Hematopoietic multipotent progenitor cell treated with erythropoietin and hydrocortisone succinate and interleukin-3 and kit ligand, for 6 days (in vitro differentiated cells): ENCODE measurements around the gene CACNA1S.

Source experiments
- DNase-seq: peaks from one replicate; pipeline ENCODE4 v3.0.0-alpha.2; 2015

The CACNA1S gene

GRCh38 chr1:201007481-201007880 lies 104.7 kb downstream of the CACNA1S start:
- DNase-seq, result no peak

DNA sequence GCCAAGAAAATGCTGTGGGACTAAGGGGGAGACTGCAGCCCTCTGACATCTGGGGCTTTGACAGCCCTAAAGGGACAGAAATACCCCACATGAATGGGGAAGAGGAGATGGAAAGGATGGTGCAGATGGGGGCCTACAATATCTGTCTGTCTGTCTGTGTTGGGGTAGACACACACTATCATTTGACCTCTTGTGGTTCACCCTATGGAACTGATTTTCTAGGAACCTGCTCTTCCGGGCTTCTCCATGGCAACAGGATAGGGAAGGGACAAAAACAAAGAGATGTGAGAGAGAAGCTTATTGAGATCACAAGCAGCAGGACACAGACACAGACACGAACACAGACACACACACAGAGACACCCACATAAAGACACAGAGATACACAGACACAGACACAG lies 105.8 kb downstream of the CACNA1S start:
- DNase-seq, result no peak

DNA sequence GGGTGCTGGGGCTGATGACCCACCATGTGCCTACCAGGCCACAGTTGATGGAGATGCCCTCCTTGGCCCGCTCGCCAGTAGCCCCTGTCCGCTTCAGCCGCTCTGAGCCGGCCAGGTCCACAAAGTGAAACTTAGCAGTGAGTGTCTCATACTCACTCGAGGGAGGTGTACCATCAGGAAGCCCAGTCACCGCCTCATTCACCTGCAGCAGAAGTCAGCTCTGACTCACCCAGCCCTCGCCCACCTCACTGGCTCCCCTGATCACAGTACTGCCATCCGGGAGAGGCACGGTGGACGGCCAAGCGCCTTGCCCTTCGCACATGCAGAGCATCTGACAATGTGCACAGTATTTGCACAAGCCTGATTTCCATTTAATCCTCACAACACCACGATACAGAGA lies 107.5 kb downstream of the CACNA1S start:
- no peak for DNase-seq

- no peak for DNase-seq
Observed at GRCh38 chr1:201004154-201004553, 108.1 kb downstream of the CACNA1S start.

DNA sequence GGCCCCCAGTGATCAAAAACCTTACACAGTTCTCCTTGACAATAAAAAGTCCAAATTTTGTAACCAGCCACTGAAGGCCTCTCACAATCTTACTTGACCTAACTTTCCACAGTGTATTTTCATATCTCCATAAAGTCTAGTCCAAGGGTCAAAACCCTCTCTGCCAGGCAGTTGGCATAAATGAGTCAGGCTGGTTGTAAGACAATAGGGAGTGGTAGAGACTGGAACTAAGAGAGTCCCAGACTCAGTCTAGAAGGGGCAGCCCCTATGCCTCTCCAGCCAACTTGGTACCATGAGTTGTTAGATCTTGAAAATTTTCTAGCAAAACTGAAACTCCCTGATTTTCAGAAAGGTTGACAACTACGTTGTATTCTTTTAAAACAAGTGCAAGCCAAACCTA lies 109.7 kb downstream of the CACNA1S start:
- DNase-seq, result no peak

GRCh38 chr1:201001962-201002361 lies 110.3 kb downstream of the CACNA1S start:
- no peak for DNase-seq

GRCh38 chr1:201000391-201000790 lies 111.8 kb downstream of the CACNA1S start:
- no peak for DNase-seq

- DNase-seq, result no peak
Observed at GRCh38 chr1:200999667-201000066, 112.6 kb downstream of the CACNA1S start.

DNA sequence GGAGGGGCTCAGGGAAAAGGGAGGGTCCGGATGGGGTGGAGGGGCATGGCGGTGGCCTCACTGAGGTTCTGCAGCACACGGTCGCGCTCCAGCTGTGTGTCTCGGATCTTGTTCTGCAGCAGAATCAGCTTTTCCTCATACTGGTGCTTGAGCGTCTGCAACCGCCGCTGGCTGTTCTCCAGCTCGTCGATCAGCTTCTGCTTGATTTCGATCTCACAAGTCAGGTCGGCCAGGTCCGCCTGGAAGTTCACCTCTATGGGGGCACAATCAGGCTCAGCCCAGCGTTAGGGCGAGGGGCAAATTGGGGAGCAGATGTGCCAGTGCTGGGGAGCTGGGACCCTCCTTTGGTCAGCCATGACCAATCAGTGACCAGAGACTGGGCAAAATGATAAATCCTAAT lies 113.9 kb downstream of the CACNA1S start:
- no peak for DNase-seq

DNA sequence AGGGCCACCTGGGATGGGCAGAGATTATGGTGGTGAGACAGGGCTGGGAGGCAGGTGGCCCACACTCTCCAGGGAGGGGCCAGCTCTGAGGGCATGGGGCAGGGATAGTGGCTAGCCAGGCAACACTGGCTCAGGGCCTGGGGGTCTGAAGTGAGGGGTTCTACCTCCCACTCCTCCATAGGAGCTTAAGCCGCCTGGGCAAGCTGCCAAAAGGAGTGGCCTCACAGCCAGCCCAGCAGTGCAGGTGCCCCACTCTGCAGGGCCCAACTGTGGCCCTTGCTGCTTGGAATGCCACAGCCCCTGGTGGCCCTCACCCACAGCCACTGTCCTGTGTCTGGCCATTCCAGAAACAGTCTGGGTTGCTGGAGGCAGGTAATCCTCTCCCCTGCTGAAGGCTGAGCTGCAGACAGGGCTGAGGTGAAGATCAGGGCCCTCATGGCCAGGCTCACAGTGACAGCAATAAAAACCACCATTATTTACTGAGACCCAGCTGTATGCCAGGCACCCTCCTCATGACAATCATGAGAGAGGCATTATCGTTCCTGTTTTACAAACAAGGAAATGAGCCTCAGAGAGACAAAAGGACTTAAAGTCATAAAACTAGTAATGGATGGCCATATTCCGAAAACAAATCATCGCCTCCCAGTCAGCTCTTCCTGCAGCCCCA lies 119.7 kb downstream of the CACNA1S start:
- no peak for DNase-seq

DNA sequence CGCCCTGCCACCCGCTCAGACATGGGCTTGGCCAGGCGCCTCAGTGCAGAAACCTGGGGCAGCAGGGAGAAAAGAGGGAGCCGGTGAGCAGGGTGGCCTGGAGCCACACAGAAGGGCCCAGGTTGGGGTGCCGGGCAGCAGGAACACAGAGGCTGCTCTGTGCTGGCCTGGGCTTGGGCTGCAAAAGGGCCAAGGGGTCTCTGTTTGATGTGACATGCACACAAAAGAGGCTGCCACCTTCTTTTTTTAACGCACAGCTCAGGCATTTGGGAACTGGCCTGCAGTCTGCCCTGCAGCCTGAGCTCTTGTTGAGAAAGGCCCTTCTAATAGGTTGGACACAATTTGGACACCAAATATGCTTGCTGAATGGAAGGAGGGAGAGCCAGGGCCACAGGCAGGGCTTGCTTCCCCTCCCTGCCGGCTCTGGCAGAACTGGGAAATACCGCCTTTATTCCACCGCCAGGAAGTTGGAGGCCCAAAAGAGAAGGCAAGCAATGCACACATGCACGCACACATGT lies 121.1 kb downstream of the CACNA1S start:
- DNase-seq, result no peak

DNA sequence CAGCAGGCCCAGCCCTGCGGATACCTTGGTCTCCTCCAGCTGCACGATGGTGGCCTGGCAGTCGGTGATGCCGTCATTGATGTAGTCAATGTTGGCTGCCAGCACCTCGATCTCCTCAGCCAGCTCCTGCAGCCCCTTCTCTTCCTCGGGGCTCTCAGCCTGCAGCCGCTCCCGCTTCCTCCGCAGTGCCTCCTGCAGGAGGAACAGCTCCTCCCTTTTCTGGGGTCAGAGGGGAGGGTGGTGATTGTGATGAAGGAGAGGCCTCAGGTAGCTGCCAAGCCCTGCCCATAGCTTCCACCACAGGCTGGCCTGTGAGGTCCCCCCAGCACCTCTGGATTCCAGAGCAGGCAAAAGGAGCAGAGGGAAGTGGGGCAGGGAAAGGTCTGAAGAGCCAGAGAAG lies 122.1 kb downstream of the CACNA1S start:
- no peak for DNase-seq
